H1 (cell line): ENCODE measurements around the gene CREBBP. TPM values are rescaled to one million over a fixed set of nuclear protein-coding genes. Genes with fewer than 3 reads are reported as not detected.

Experiments used
- ATF3 ChIP-seq: IDR thresholded peaks from 2 replicates; pipeline ENCODE4 v1.6.1; 2011; ENCODE audit warnings: low read depth, mild to moderate bottlenecking, low read length; ENCODE audit not compliant: insufficient read depth
- RXRA ChIP-seq: IDR thresholded peaks from 2 replicates; pipeline ENCODE4 v1.6.1; 2011; ENCODE audit warnings: low read depth, mild to moderate bottlenecking, low read length, moderate library complexity; ENCODE audit not compliant: insufficient read depth
- SIN3A ChIP-seq, 2 experiments: IDR thresholded peaks in 1 of 2; conservative IDR thresholded peaks in 1 of 2; 2 replicates each; pipeline ENCODE4 v1.6.1; 2011 to 2012; ENCODE audit warnings: low read length in 2 of 2, improper control_type of control experiment in 1 of 2, low read depth in 1 of 2, mild to moderate bottlenecking in 1 of 2
- SIRT6 ChIP-seq: IDR thresholded peaks from one replicate; pipeline ENCODE4 v1.7.1; 2012; ENCODE audit warnings: low read length, inconsistent platforms
- SP2 ChIP-seq: IDR thresholded peaks from 2 replicates; pipeline ENCODE4 v1.6.1; 2012; ENCODE audit warnings: mild to moderate bottlenecking, low read length, inconsistent platforms
- ZNF274 ChIP-seq: IDR thresholded peaks from 2 replicates; pipeline ENCODE4 v1.7.0; 2012; ENCODE audit warnings: low read length, borderline replicate concordance; ENCODE audit errors: extremely low read depth
- polyA plus RNA-seq, 7 experiments: library from polyadenylated mRNA; depleted of rRNA in 3 of 7; stranded (reverse) in 5 of 7; unstranded in 2 of 7; fragments of >200 nt in 5 of 7; fragments of 200-250 nt in 2 of 7; gene quantifications; 1 replicate in 5 of 7; 2 replicates in 1 of 7; 4 replicates in 1 of 7; pipeline versions ENCODE4 v1.2.1 to v1.2.3, GENCODE V29; 2011 to 2013; ENCODE audit warnings: missing spikeins in 2 of 7, mixed read lengths in 2 of 7
- total RNA-seq: library from RNA; stranded (reverse); fragmentation: NEBNext Ultra II Directional; extraction: Animal tissue kit (Norgen Biotek cat#: 25700); gene quantifications from 2 replicates; pipeline ENCODE4 v1.2.1, GENCODE V29; 2021

The CREBBP gene
- total and polyA plus RNA-seq, 2 of the 8 experiments (the other 6 are each of a cell fraction or from before 2014, with no cell fraction given), result 10.0 to 60.1 TPM

GRCh38 chr16:3734084-3734757 is 146.3 kb downstream of the CREBBP start (continued):
- no peak for TF ChIP-seq RXRA
- no peak for TF ChIP-seq SP2
- no peak for TF ChIP-seq ATF3
- TF ChIP-seq ZNF274, result no peak
- TF ChIP-seq SIRT6, result no peak
- no peak for TF ChIP-seq SIN3A (conservative IDR thresholded peaks at IDR 0.05 in 1 of 2, IDR thresholded peaks at IDR 0.05 in 1 of 2; ENCODE audit: low read depth in 1 of 2, low read length in 2 of 2)
